Stimulated activated CD4-positive, alpha-beta T cell treated with anti-CD3 and anti-CD28 coated beads, Interleukin-4, amount 100 ng/mL, for 1 hour (primary cell): ENCODE measurements around the gene ZNF609.

Experiments
- DNase-seq: peaks from one replicate; pipeline ENCODE4 v3.0.0-alpha.2; 2020

The ZNF609 gene

GRCh38 chr15:64544450-64544849 lies 84.1 kb downstream of the ZNF609 start:
- DNase-seq = no peak

DNA sequence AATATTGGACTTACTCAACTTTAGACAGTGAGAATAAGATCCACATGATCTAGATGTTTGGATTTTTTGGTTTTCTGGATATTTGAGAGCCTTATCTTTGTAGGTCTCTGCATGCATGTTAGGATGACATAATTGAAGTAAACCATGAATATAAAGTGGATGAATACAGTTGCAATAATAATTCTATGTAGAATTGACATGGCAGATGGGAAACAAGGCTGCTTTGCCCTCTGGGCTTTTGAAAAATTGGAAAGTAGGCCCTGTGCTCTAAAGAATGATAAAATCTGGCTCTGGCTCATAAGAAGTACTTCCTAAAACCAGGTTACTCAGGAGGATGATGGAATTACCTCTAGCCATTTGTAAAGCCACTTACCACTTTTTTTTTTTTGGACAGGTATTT lies 86.9 kb downstream of the ZNF609 start:
- DNase-seq = no peak

GRCh38 chr15:64548235-64548634 lies 87.9 kb downstream of the ZNF609 start:
- no peak for DNase-seq

DNA sequence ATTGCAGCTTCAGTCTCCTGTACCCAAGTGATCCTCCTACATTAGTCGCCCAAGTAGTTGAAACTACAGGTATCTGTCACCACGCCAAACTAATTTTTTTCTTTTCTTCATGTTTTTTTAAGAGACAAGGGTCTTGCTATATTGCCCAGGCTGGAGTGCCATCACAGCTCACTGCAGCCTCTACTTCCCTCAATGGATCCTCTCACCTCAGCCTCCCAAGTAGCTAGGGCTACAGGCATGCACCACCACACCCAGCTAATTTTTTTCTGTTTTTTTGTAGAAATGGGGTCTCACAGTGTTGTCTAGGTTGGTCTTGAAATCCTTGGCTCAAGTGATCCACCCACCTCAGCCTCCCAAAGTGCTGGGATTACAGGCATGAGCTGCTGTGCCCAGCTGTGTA lies 89.5 kb downstream of the ZNF609 start:
- no peak for DNase-seq

- no peak for DNase-seq
These were observed 92.0 kb downstream of the ZNF609 start for GRCh38 chr15:64552281-64552948.

DNA sequence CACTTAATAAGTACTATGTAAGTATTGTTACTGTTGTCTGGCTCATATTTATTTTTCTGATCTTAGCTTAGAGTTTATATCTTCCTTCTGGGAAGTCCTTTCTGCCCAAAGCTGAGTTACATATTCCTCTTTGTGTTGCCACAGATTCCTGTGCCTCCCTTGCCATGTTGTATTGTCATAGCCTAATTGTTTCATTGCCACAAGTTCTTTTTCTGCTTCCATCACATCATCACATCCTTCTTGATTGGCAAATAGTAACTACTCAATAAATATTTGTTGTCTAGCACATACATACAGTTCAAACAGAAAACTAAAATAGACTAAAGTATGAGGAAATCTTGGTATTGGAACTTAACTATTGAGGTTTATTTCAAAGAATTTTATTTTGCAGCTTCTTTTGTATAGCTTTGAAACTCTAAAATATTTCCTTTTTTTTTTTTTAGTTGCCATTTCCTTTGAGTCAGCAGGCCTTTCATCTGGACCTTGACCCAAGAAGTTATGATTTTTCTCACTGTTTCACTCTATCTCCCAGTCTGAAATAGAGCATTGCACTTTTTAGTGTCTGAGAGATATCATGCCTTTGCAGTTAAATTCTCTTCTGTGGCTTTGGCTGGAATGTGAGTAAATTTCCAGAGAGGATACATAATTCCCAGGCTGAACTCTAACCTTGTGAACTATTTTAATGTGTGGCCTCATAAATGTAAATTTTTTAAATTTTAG lies 98.2 kb downstream of the ZNF609 start:
- no peak for DNase-seq

DNA sequence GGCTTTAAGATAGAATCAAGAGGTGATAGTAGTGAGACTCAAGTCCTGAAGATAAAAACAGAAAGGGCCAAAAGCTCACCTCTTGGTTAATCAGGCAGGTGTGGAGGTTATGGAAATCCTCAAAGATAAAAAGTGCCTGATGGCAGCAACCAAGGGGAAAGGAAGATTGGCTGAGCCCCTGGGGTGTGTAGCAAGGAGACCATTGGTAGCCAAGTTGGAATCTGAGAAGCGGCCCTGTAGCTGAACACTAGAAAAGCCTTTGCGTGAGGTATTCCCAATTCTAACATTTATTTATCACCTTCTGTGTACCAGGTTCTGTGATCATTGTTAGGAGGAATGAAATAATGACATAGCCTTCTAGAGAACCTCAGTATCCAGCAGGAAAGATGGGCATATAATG lies 98.9 kb downstream of the ZNF609 start:
- no peak for DNase-seq

DNA sequence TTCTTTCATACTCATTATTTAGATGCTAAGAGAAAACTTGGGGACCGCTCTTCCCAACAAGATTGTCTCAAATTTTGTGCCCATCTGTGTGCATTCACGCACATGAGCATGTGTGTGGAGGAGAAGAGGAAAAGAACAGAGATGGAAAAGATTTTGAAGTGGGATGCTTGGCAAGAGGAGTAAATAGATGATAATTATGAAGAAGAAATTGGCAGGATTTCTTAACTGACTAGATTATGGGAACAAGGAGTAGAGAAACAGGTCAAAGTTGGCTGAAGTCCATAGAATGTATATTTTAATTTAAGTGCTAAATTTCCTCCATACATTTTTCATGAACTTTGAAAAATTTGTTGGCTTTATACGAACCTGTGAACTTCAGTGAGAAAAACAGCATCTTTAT lies 100.1 kb downstream of the ZNF609 start:
- no peak for DNase-seq

- DNase-seq = no peak
These were observed 100.6 kb downstream of the ZNF609 start for GRCh38 chr15:64560998-64561397.

DNA sequence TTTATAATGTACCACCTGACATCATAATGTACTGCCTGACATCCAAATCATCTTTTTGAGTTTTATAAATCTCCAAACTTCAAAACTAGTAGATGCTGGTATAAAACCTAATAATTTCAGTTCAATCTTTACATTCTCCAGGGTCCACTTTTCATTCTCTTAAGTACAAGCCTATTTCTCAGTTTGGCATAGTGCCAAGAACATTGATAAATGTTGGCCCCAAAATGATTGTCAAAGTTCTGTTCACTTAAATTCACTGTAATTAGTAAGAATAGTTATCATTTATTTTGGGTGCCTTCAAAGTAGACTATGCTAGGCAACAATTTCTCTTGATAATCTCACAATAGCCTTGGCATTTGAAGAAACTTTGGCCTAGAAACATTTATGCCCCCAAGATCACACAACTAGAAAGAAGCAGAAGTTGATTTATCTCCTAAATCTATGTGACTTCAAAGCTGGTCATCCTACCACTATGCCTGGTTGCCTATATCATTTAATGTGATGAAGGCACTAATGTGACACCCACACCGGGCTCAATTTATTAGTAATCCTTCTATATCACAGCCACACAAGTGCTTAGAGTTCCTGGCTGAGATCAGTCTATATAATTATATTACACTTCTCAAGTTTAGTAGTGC lies 101.7 kb downstream of the ZNF609 start:
- no peak for DNase-seq

GRCh38 chr15:64566102-64566501 lies 105.7 kb downstream of the ZNF609 start:
- no peak for DNase-seq

- no peak for DNase-seq
These were observed 106.5 kb downstream of the ZNF609 start for GRCh38 chr15:64566629-64567427.

DNA sequence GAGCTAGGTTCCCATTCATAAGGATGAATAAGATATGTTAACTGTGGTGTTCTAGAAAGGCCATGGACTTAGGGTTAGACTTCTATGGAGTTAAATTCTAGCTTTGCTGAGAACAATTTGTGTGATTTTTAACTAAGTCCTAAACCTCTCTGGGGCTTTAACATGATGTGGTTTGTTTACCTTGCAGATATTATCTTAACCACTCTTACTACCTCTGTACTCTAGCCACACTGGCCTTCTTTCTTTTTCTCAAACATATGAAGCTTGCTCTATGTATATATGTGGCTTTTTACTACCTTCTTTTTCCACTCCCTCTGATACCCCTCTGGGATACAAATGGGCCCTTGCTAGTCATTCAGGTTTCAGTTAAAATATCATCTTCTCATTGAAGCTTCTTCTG lies 108.4 kb downstream of the ZNF609 start:
- DNase-seq = no peak

DNA sequence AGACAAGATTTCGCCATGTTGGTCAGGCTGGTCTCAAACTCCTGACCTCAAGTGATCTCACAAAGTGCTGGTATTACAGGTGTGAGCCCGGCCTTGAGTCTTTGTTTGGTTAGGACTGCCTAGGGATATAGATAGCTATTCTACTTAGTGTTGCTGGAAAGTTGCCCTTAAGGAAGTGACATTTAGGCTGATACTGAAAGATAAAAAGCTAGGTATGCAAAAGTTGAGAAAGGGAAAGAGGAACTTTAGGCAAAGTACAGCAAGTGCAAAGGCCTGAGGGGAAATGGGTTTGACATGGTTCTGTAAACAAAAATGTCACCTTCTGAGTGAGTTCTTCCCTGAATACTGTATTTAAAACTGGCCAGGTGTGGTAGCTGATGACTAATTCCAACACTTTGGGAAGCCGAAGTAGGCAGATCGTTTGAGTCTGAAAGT lies 111.5 kb downstream of the ZNF609 start:
- DNase-seq = no peak

GRCh38 chr15:64572856-64573255 lies 112.5 kb downstream of the ZNF609 start:
- DNase-seq = no peak

DNA sequence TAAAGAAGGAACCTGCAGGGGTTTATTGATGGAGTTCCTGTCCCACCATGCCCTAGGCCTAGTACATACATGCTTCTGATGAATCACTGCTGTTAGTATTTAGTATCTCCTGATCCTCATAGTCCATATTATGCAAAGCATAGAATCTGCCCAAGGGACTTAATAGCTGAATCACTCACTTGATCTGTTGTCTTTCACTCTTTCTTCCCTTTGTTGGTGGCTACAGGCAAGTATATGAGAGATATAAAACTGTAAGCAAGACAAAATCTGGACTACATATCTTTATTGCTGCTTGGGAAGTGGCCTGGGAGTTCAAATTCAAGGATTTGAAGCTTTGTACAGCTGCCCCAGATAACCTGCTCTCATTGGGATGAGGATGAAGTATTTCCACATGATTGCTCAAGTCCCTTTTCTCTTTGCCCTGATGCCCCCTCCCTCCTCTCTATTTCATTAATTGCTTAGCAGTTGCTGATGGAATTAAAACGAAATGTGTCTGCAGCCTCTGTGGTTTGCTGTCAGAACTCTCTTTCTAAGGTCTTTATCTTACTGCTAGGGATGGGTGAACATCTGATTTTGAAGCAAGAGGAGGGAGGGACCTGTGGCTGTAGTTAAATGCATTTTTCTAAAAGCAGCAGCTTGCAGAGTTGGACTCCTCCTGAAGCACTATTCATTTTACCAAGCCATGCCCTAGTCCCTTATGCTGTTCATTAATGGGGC lies 114.1 kb downstream of the ZNF609 start:
- DNase-seq = no peak

GRCh38 chr15:64580696-64581407 lies 120.5 kb downstream of the ZNF609 start:
- DNase-seq = no peak

- DNase-seq = no peak
These were observed 121.0 kb downstream of the ZNF609 start for GRCh38 chr15:64581408-64581761.

DNA sequence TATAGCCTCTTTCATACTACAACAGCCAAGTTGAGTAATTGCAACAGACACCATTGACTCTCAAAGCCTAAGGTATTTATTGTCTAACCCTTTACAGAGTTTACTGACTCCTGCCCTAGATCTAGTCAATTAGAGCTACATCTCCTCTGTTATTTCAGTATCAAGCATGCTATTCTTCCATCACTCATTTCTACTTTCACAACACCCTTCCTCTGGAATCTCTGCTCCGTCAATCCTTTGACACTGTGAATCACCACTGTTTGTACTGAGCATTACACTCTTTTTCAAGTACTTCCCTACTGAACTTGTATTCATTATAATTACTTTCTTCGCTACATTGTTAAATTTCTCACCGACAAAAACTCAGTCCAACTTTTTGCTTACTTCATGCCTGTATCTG lies 121.8 kb downstream of the ZNF609 start:
- no peak for DNase-seq

GRCh38 chr15:64583519-64583918 lies 123.1 kb downstream of the ZNF609 start:
- DNase-seq = no peak

- DNase-seq = no peak
These were observed 123.6 kb downstream of the ZNF609 start for GRCh38 chr15:64583983-64584382.

- DNase-seq = no peak
These were observed 126.0 kb downstream of the ZNF609 start for GRCh38 chr15:64586259-64586870.
